ENCODE data around the gene MSGN1. TPM values are rescaled to one million over a fixed set of nuclear protein-coding genes. Genes with fewer than 3 reads are reported as not detected.

The MSGN1 gene
- total and polyA plus RNA-seq, 2 of the 4 experiments (the other 2 are of a cell fraction): not detected

DNA sequence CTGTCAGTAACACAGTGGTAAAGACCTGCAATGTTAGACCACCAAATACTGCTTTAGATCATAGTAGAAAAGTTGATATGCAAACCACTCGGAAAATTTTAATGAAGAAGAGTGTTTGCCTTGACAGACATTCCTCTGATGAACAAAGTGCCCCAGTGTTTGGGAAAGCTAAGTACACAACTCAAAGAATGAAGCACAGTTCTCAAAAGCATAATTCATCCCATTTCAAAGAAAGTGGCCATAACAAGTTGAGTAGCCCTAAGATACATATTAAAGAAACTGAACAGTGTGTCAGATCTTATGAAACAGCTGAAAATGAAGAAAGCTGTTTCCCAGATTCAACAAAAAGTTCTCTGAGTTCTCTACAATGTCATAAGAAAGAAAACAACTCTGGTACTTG is 34.8 kb upstream of the MSGN1 start:
- Histone ChIP-seq H2BK20ac (ENCODE audit: low read depth, low read length) (no peak overlapping the region), H2AK9ac (replicated peaks; ENCODE audit: low read depth, low read length, poor library complexity) (no peak overlapping the region), H3K79me1 (ENCODE audit: low read depth in 1 of 2, low read length in 2 of 2) (no peaks in the 10 kb centered on the region), H4K5ac (ENCODE audit: low read depth, low read length) (no peak overlapping the region), H2BK15ac (ENCODE audit: low read depth, low read length) (no peak overlapping the region), H3K4ac (ENCODE audit: low read depth, low read length) (no peak overlapping the region), H3K9me1 (ENCODE audit: insufficient read depth, low read length) (no peaks in the 10 kb centered on the region), H3K4me1 (ENCODE audit: control insufficient read depth, insufficient read depth, low read length) (no peaks in the 10 kb centered on the region), H3K27ac (ENCODE audit: insufficient read depth, low read length) (no peak overlapping the region), H3K4me3 (ENCODE audit: insufficient read depth, low read depth, low read length) (no peak overlapping the region), H2AFZ (replicated peaks; ENCODE audit: low read length, poor library complexity) (no peak overlapping the region), H2BK5ac (ENCODE audit: low read depth, low read length, poor library complexity, severe bottlenecking) (no peak overlapping the region), H4K91ac (ENCODE audit: insufficient read depth, low read depth, low read length) (no peak overlapping the region), H2BK120ac (ENCODE audit: low read depth, low read length) (no peak overlapping the region), H3K4me2 (ENCODE audit: low read depth, low read length) (no peak overlapping the region), H3K23ac (ENCODE audit: low read depth, low read length) (no peak overlapping the region), H4K20me1 (ENCODE audit: insufficient read depth, low read length) (no peaks in the 10 kb centered on the region), H3K9ac (ENCODE audit: low read depth, low read length) (no peak overlapping the region), H3K18ac (ENCODE audit: low read depth, low read length) (no peak overlapping the region), H4K8ac (ENCODE audit: low read depth in 2 of 2, low read length in 2 of 2) (no peak overlapping the region), H3K36me3 (ENCODE audit: control insufficient read depth, insufficient read depth, low read length) (peaks cover 2% of the 10 kb centered on the region; the same call in 1 of the 2 replicates), H3K9me3 (ENCODE audit: control insufficient read depth, insufficient read depth, low read length) (no peaks in the 10 kb centered on the region), H3K56ac (ENCODE audit: extremely low read depth, insufficient read depth, low read length) (no peak overlapping the region), H3K14ac (replicated peaks; ENCODE audit: low read depth, low read length) (no peak overlapping the region), H2AK5ac (ENCODE audit: low read depth, low read length) (no peak overlapping the region), H3K27me3 (ENCODE audit: control insufficient read depth, insufficient read depth, low read length) (no peaks in the 10 kb centered on the region)
- WGBS, 2 experiments (ENCODE audit: extremely low coverage in 2 of 2, insufficient read length in 1 of 2): no CpG with 5 or more reads among the region's 1 CpG
- ChIA-PET POLR2A (ENCODE audit: unreplicated experiment) (no interaction called here), CTCF (no interaction called here)
- no TSS peak for BruUV-seq (replicated peaks)
- intact Hi-C loops (cut with micrococcal nuclease) (no loop called here), dilution Hi-C loops (cut with HindIII; ENCODE audit: low sequenced_read_pairs, unreplicated experiment) (no loop called here), in situ Hi-C loops (cut with MboI; ENCODE audit: low sequenced_read_pairs) (no loop called here)
- TF ChIP-seq MAFK (IDR thresholded peaks at IDR 0.05; ENCODE audit: low read depth, low read length) (no peak), RAD21 (IDR thresholded peaks at IDR 0.05; ENCODE audit: low read length) (no peak), BHLHE40 (IDR thresholded peaks at IDR 0.05; ENCODE audit: low read depth, low read length) (no peak), CEBPB (IDR thresholded peaks at IDR 0.05; ENCODE audit: low read depth, low read length) (no peak), RFX5 (IDR thresholded peaks at IDR 0.05; ENCODE audit: low read depth, low read length) (no peak), NFE2L2 (IDR thresholded peaks at IDR 0.05; ENCODE audit: low read depth, low read length) (no peak), CHD1 (IDR thresholded peaks at IDR 0.05; ENCODE audit: low read depth, low read length) (no peak)
- TF ChIP-seq, protein P1, sequence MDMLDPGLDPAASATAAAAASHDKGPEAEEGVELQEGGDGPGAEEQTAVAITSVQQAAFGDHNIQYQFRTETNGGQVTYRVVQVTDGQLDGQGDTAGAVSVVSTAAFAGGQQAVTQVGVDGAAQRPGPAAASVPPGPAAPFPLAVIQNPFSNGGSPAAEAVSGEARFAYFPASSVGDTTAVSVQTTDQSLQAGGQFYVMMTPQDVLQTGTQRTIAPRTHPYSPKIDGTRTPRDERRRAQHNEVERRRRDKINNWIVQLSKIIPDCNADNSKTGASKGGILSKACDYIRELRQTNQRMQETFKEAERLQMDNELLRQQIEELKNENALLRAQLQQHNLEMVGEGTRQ (IDR thresholded peaks at IDR 0.05; ENCODE audit: low read depth, low read length): no peak
- DNase-seq (no peak), ATAC-seq (ENCODE audit: low read depth) (no peak)
